GM18499 (cell line): ENCODE data around the gene IL10.
"Not testable (repeated sequence)": the region's sequence is repeated elsewhere in the genome, so short reads cannot be mapped to it uniquely, and the experiment has no call there.

ENCODE experiments used
- ATAC-seq: cut with Tn5 transposase; IDR thresholded peaks from one replicate; pipeline ENCODE4 v1.9.1; 2021; ENCODE audit warnings: moderate number of reproducible peaks; ENCODE audit not compliant: insufficient read depth, unreplicated experiment

IL10 gene

GRCh38 chr1:206794294-206794908 lies 22.1 kb upstream of the IL10 start:
- ATAC-seq: no peak

DNA sequence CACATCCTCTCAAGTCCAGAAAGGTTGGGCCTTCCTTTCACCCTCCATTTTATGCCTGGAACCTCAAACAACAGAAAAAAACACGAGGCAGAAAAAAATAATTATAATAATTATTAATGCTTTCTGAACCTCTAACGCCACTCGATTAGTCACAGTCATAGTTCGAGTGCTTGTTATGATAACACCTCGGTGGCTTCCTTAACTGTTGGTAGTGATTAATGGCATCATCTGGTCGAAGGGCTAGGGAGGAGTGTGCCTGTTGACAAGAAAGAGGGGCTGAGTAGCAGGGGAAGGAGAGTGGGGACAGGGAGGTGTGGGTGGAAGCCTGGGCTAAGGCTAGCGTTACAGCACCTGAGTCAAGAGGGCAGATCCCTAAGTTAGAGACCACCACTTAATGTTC lies 21.3 kb upstream of the IL10 start:
- no peak for ATAC-seq

DNA sequence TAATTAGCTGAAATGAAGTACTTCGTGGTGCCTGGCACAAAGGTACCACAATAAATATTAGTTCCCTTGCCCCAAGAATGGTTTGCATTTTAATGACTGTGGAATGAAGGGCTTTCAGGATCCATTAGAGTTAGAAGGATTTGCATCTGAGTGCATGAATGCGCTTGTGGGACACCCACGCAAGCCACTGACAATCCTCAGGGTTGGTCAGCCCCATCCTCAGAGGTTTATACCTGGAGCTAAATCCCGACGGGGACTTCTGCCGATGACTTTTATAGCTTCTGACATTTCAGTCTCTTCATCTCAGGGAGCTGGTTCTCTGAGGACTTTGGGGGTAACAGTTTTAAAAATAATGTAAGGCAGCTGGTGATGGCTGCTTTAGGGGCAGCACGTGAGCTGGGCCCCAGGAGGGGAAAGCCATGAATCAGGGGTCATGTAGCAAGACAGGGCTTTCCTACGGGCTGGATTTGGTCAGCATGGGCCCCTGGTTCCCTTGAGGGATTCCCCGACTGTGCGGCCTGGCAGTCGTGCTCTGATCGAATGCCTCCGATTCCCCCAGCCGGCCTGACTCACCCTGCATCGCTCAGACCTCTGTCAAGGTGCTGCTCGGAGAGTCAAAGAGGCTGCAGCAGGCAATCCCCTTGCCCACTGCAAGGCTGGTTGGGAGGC lies 20.8 kb upstream of the IL10 start:
- no peak for ATAC-seq

DNA sequence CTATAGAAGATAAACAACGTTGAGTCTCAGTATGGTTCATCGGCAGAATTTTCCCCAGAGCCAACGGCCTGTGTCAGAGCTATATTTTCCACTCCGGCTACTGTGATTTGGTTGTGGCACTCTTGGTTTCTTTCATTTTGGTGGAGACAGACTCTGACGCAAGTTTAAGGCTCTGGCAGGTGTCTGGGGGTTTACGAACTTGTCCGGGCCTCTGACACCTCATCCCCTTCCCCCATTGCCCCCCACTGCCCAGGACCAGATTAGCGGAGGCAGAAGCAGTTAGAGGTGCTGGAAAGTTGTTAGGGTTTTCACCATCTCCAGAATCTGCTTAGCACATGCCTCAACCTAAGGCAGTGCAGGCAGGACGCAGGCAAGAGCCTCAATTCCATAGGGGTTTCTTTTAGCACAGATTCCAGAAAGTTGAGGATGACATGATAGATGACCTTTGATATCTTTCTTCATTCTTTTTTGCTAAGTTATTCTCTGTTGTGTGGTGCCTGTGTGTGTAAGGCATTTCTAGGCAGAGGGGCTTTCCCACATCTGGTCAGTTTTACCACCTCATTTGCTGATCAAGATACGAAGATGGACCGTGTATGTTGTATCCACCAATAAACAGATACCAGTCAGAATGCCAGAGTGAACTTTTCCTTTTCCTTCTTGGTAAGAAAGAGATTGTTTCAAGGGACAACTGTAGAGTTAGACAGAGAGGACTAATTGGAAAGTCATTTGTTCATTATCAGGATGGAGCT lies 18.4 kb upstream of the IL10 start:
- no peak for ATAC-seq

GRCh38 chr1:206788487-206789050 lies 16.3 kb upstream of the IL10 start:
- ATAC-seq: no peak

GRCh38 chr1:206787891-206788290 lies 15.6 kb upstream of the IL10 start:
- ATAC-seq: no peak

GRCh38 chr1:206786212-206786886 lies 14.1 kb upstream of the IL10 start:
- ATAC-seq: no peak

- ATAC-seq: no peak
These were observed 13.0 kb upstream of the IL10 start for GRCh38 chr1:206785182-206785765.

DNA sequence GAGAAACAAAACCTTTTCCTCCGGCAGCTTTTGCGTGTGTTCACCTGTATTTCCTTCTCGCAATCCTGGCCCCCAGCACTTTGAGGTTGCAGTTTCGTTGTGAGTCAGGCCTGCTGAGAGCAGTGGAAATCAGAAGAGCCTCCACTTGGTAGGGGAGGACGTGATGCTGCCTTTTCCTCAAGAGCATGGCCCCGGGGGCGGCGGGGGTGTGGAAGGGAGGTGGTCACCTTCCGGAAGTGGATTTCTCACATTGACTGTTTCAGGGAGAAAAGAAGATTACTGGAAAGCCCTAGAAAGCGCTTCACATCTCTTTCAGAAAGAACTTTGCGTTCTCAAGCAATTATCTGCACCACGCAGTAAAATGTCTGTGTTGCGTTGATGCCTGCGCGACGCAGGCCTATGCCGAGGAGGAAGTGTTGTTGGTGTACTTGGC lies 12.2 kb upstream of the IL10 start:
- ATAC-seq: no peak

- ATAC-seq: no peak
These were observed 11.2 kb upstream of the IL10 start for GRCh38 chr1:206783506-206783905.

GRCh38 chr1:206782448-206782847 lies 10.2 kb upstream of the IL10 start:
- ATAC-seq: peak; percentile 52

GRCh38 chr1:206779638-206780037 lies 7.3 kb upstream of the IL10 start:
- ATAC-seq: no peak

GRCh38 chr1:206778911-206779310 lies 6.6 kb upstream of the IL10 start:
- ATAC-seq: not testable (repeated sequence)

DNA sequence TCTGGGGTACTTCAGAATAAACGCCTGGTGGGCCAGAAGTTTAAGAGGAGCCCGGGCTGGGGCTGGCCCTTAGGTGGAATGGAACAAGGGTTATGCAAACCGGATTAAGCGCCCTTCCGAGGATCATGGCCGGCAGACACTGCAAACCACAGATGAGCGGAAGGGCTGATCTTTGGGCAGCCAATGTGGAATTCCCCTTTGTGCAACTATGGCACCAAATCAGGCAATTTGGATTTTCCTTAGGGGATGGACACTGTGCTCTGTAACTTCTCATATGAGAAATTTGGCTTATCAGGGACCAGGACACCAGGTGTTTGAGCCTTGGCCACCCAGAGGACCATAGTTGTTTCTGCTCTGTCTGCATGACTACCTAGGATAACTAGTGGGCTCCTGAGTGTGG lies 5.7 kb upstream of the IL10 start:
- ATAC-seq: no peak

GRCh38 chr1:206776229-206776628 lies 3.9 kb upstream of the IL10 start:
- ATAC-seq: no peak

DNA sequence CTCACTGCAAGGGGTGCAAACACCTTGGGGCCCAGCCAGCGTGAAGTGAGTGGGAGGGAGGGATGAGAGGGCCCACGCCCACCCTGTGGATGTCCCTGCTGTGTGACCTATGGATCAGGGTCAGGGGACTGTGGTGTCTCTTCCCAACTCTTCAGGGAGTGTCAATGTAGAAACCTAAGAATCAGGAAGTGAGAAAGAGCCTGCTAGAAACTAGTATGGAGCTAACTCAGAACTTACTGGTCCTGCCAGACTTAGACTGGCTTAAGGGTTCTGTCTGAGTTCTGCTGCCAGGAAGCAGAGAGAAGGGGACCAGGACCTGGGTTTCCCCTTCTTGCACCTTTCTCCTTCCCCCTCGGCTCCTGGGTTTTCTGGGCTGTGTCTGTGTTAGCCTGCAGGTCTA lies 1.8 kb upstream of the IL10 start:
- no peak for ATAC-seq

GRCh38 chr1:206771338-206771692 lies 979 bp downstream of the IL10 start:
- no peak for ATAC-seq

DNA sequence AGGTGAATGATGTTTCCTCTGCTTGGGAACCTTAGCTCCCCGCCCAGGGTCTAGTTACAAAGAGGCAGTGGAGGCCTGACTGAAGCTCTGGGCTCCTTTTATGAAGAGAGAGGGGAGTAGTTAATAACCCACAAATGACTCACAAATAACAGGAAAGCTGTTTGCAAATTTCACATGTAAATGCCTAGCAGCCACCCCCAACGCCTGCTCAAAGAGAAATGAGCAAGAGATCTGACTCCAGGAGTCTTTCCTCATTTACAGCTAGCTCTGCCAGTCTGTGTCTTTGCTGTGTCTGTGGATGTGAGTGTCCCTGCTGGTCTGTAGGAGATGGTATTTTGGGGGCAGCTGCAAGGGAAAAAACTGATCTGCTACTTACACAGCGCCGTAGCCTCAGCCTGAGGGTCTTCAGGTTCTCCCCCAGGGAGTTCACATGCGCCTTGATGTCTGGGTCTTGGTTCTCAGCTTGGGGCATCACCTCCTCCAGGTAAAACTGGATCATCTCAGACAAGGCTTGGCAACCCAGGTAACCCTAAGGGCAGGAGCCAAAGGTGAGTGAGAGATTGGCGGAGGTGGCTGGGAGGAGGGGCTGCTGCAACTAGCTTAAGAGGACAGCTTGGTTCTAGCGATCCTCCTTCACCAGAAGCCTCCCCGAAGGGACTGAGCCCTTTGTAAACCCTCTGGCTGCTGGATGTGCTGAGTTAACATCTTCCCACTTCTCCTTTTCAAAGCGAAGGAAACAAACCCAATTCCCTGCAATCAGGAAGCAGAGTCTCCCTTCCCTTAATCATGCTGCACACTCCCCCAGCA lies 1.6 kb downstream of the IL10 start, which contains the start of gene IL19:
Gene IL19, plus strand, starts transcription at position 243 of the 807 bp plus-strand sequence. CDS start 65,890 bp downstream, outside the sequence.
- no peak for ATAC-seq

- peak; percentile 36 for ATAC-seq
These were observed 3.0 kb downstream of the IL10 start for GRCh38 chr1:206769304-206769731.
